HEK293 (cell line): ENCODE measurements around the gene NOB1.
A peak's percentile ranks its signal among the peaks of the same experiment; 100 is the strongest.

Source experiments
- GLI4 ChIP-seq: fragments of 450-650 bp; formaldehyde crosslinking; IDR thresholded peaks from 2 replicates; pipeline ENCODE4 v1.5.1; 2016; ENCODE audit warnings: missing biosample characterization, missing genetic modification characterization
- MZF1 ChIP-seq: fragments of 450-650 bp; formaldehyde crosslinking; IDR thresholded peaks from 2 replicates; pipeline ENCODE4 v1.5.1; 2017; ENCODE audit warnings: missing biosample characterization, missing genetic modification characterization, borderline replicate concordance
- PRDM10 ChIP-seq: fragments of 450-650 bp; formaldehyde crosslinking; IDR thresholded peaks from 2 replicates; pipeline ENCODE4 v1.5.1; 2016; ENCODE audit warnings: missing biosample characterization, missing genetic modification characterization
- SCRT1 ChIP-seq: fragments of 450-650 bp; formaldehyde crosslinking; IDR thresholded peaks from 2 replicates; pipeline ENCODE4 v1.5.1; 2016; ENCODE audit warnings: missing biosample characterization, missing genetic modification characterization, borderline replicate concordance
- SP3 ChIP-seq: fragments of 450-650 bp; formaldehyde crosslinking; IDR thresholded peaks from 2 replicates; pipeline ENCODE4 v1.5.1; 2016; ENCODE audit warnings: missing biosample characterization, missing genetic modification characterization
- SP7 ChIP-seq: fragments of 450-650 bp; formaldehyde crosslinking; IDR thresholded peaks from 2 replicates; pipeline ENCODE4 v1.5.1; 2016; ENCODE audit warnings: missing biosample characterization, missing genetic modification characterization
- YY1 ChIP-seq: fragments of 450-650 bp; formaldehyde crosslinking; IDR thresholded peaks from 2 replicates; pipeline ENCODE4 v1.5.1; 2018; ENCODE audit warnings: missing biosample characterization, missing genetic modification characterization
- ZBTB26 ChIP-seq: fragments of 450-650 bp; formaldehyde crosslinking; optimal IDR thresholded peaks from 2 replicates; pipeline ENCODE3; 2016; ENCODE audit warnings: missing biosample characterization, mild to moderate bottlenecking, missing genetic modification characterization
- ZBTB49 ChIP-seq: fragments of 450-650 bp; formaldehyde crosslinking; IDR thresholded peaks from 2 replicates; pipeline ENCODE4 v1.5.1; 2016; ENCODE audit warnings: missing biosample characterization, missing genetic modification characterization, low read depth
- ZBTB8A ChIP-seq: fragments of 450-650 bp; formaldehyde crosslinking; IDR thresholded peaks from 2 replicates; pipeline ENCODE4 v1.5.1; 2016; ENCODE audit warnings: missing biosample characterization, missing genetic modification characterization
- ZNF10 ChIP-seq: fragments of 450-650 bp; formaldehyde crosslinking; IDR thresholded peaks from 2 replicates; pipeline ENCODE4 v1.5.1; 2017; ENCODE audit warnings: missing biosample characterization, missing genetic modification characterization
- ZNF121 ChIP-seq: fragments of 450-650 bp; formaldehyde crosslinking; IDR thresholded peaks from 2 replicates; pipeline ENCODE4 v1.5.1; 2016; ENCODE audit warnings: missing biosample characterization, missing genetic modification characterization
- ZNF16 ChIP-seq: fragments of 450-650 bp; formaldehyde crosslinking; IDR thresholded peaks from 2 replicates; pipeline ENCODE4 v1.5.1; 2016; ENCODE audit warnings: low read depth, missing biosample characterization, missing genetic modification characterization
- ZNF169 ChIP-seq: fragments of 450-650 bp; formaldehyde crosslinking; IDR thresholded peaks from 2 replicates; pipeline ENCODE4 v1.5.1; 2016; ENCODE audit warnings: missing biosample characterization, missing genetic modification characterization
- ZNF175 ChIP-seq: fragments of 450-650 bp; formaldehyde crosslinking; IDR thresholded peaks from 2 replicates; pipeline ENCODE4 v1.5.1; 2016; ENCODE audit warnings: missing biosample characterization, missing genetic modification characterization
- ZNF184 ChIP-seq: fragments of 450-650 bp; IDR thresholded peaks from 2 replicates; pipeline ENCODE4 v1.5.1; 2018; ENCODE audit warnings: missing biosample characterization, mild to moderate bottlenecking, missing genetic modification characterization
- ZNF211 ChIP-seq: fragments of 450-650 bp; formaldehyde crosslinking; IDR thresholded peaks from 2 replicates; pipeline ENCODE4 v1.5.1; 2016; ENCODE audit warnings: low read depth, missing biosample characterization, missing genetic modification characterization
- ZNF214 ChIP-seq: fragments of 450-650 bp; formaldehyde crosslinking; IDR thresholded peaks from 2 replicates; pipeline ENCODE4 v1.5.1; 2017; ENCODE audit warnings: missing biosample characterization, mild to moderate bottlenecking, missing genetic modification characterization, borderline replicate concordance
- ZNF221 ChIP-seq: fragments of 450-650 bp; formaldehyde crosslinking; IDR thresholded peaks from 2 replicates; pipeline ENCODE4 v1.5.1; 2017; ENCODE audit warnings: missing biosample characterization, missing genetic modification characterization, borderline replicate concordance
- ZNF280D ChIP-seq: fragments of 450-650 bp; formaldehyde crosslinking; IDR thresholded peaks from 2 replicates; pipeline ENCODE4 v1.5.1; 2016; ENCODE audit warnings: missing biosample characterization, missing genetic modification characterization
- ZNF473 ChIP-seq: fragments of 450-650 bp; formaldehyde crosslinking; IDR thresholded peaks from 2 replicates; pipeline ENCODE4 v1.5.1; 2017; ENCODE audit warnings: missing biosample characterization, missing genetic modification characterization
- ZNF529 ChIP-seq: fragments of 450-650 bp; formaldehyde crosslinking; IDR thresholded peaks from 2 replicates; pipeline ENCODE4 v1.5.1; 2017; ENCODE audit warnings: missing genetic modification characterization, missing biosample characterization; ENCODE audit not compliant: insufficient replicate concordance
- ZNF561 ChIP-seq: fragments of 450-650 bp; IDR thresholded peaks from 2 replicates; pipeline ENCODE4 v1.5.1; 2018; ENCODE audit warnings: missing biosample characterization, missing genetic modification characterization, borderline replicate concordance
- ZNF600 ChIP-seq: fragments of 450-650 bp; formaldehyde crosslinking; IDR thresholded peaks from 2 replicates; pipeline ENCODE4 v1.5.1; 2016; ENCODE audit warnings: missing biosample characterization, missing genetic modification characterization
- ZNF645 ChIP-seq: fragments of 450-650 bp; formaldehyde crosslinking; IDR thresholded peaks from 2 replicates; pipeline ENCODE4; 2016; ENCODE audit warnings: missing biosample characterization, missing genetic modification characterization
- ZNF776 ChIP-seq: fragments of 450-650 bp; formaldehyde crosslinking; IDR thresholded peaks from 2 replicates; pipeline ENCODE4 v1.5.0; 2017; ENCODE audit warnings: missing biosample characterization, missing genetic modification characterization, borderline replicate concordance
- ZNF830 ChIP-seq: fragments of 450-650 bp; IDR thresholded peaks from 2 replicates; pipeline ENCODE4 v1.5.0; 2018; ENCODE audit warnings: missing biosample characterization, missing genetic modification characterization, low read depth, mild to moderate bottlenecking, moderate library complexity
- ZXDB ChIP-seq: fragments of 450-650 bp; formaldehyde crosslinking; IDR thresholded peaks from 2 replicates; pipeline ENCODE4 v1.5.1; 2016; ENCODE audit warnings: missing biosample characterization, missing genetic modification characterization

NOB1 gene

GRCh38 chr16:69762814-69763598, 8.3 kb upstream of the NOB1 start (continued):
- TF ChIP-seq ZNF211 (tag by site-specific recombination) (no peak), ZNF529 (tag by site-specific recombination) (no peak), ZXDB (no peak), ZNF221 (tag by site-specific recombination) (no peak), ZBTB8A (tag by site-specific recombination) (0 out of 2 replicates have a peak, but pooled peaks have one; percentile 9), ZNF776 (no peak), ZNF280D (no peak), YY1 (tag by site-specific recombination) (no peak), ZNF214 (no peak), ZNF169 (tag by site-specific recombination) (no peak), MZF1 (no peak; the same call in 1 of the 2 replicates), ZNF473 (tag by site-specific recombination) (no peak), SCRT1 (tag by site-specific recombination) (no peak), SP7 (tag by site-specific recombination) (no peak), ZNF121 (tag by site-specific recombination) (no peak), ZNF561 (0 out of 2 replicates have a peak, but pooled peaks have one; percentile 55), ZNF184 (no peak), ZBTB26 (tag by site-specific recombination) (no peak), GLI4 (tag by site-specific recombination) (no peak), ZNF10 (no peak), ZNF600 (tag by site-specific recombination) (no peak), PRDM10 (peak; percentile 67), ZBTB49 (no peak), SP3 (no peak), ZNF645 (tag by site-specific recombination) (no peak), ZNF830 (tag by site-specific recombination) (no peak), ZNF16 (no peak), ZNF175 (no peak)
